Hepatocyte (in vitro differentiated cells): ENCODE results near the gene GIMAP4.

Experiments used
- CTCF ChIP-seq: fragments of 200-600 bp; sonication (generic); IDR thresholded peaks from 2 replicates; pipeline ENCODE4 v1.5.1; 2016; ENCODE audit warnings: antibody characterized with exemption, mild to moderate bottlenecking; ENCODE audit not compliant: poor library complexity
- EZH2 ChIP-seq: fragments of 200-600 bp; sonication (generic); IDR thresholded peaks from 2 replicates; pipeline ENCODE4 v1.6.1; 2016; ENCODE audit warnings: antibody characterized with exemption, mild to moderate bottlenecking, borderline replicate concordance
- EZH2phosphoT487 ChIP-seq: fragments of 200-600 bp; sonication (generic); IDR thresholded peaks from one replicate; pipeline ENCODE4 v1.6.1; 2018; ENCODE audit warnings: antibody characterized with exemption, mild to moderate bottlenecking, low read depth, moderate library complexity; ENCODE audit not compliant: unreplicated experiment, severe bottlenecking

GRCh38 chr7:150580638-150581394 lies 13.6 kb downstream of the GIMAP4 start:
- TF ChIP-seq CTCF (no peak), EZH2 (no peak), EZH2phosphoT487 (no peak)
